HG02973 (cell line): Measurements from ENCODE around the gene ZNF273.
"Not testable (repeated sequence)": the region's sequence is repeated elsewhere in the genome, so short reads cannot be mapped to it uniquely, and the experiment has no call there.

Source experiments
- ATAC-seq: cut with Tn5 transposase; IDR thresholded peaks from one replicate; pipeline ENCODE4 v1.9.1; 2021; ENCODE audit warnings: moderate library complexity; ENCODE audit not compliant: unreplicated experiment

The ZNF273 gene

GRCh38 chr7:64944667-64945502, 41.8 kb downstream of the ZNF273 start:
- not testable (repeated sequence) for ATAC-seq

- ATAC-seq, result no peak
Observed at GRCh38 chr7:64945503-64946175, 42.6 kb downstream of the ZNF273 start.

DNA sequence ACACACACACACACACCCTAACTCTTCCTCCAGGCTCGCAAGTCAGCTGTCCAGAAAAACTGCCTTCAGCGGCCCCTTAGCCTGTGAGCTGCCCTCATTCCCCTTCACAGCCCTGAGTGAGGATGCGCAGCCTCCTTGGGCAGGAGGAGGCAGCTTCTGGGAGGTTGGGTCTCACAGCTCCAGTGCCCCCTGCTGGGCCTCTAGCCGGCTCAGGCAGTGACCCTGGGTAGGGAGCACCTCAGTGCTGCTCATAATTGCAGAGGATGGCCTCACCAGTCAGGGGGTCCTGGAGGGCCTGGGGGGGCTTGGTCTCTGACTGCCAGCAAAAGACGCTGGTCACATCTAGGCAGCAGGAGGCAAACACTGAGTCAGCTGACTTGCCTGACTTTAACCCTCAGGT, 43.7 kb downstream of the ZNF273 start:
- no peak for ATAC-seq

- ATAC-seq, result no peak
Observed at GRCh38 chr7:64947252-64948000, 44.4 kb downstream of the ZNF273 start.

GRCh38 chr7:64948774-64949173, 45.7 kb downstream of the ZNF273 start:
- ATAC-seq, result not testable (repeated sequence)

GRCh38 chr7:64950673-64951072, 47.6 kb downstream of the ZNF273 start:
- not testable (repeated sequence) for ATAC-seq

- ATAC-seq, result no peak
Observed at GRCh38 chr7:64951250-64951848, 48.3 kb downstream of the ZNF273 start.

- ATAC-seq, result no peak
Observed at GRCh38 chr7:64959072-64959747, 56.1 kb downstream of the ZNF273 start.

DNA sequence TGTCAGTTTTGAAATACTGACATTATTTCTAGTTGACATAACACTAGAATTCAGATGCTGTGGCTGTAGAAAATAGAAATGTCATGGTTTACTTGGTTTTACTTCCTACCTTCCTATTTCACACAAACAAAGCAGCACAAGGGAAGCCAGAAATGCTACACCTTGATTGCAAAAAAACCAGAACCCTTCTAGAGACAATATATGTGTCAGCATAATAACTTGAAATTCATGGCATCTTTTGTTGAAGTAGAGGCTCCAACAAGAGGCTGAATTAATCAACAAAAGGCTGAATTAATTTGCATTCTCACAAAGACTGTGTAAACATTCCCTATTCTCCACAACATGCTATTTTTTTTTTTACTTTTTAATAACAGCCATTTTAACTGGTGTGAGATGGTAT, 62.5 kb downstream of the ZNF273 start:
- no peak for ATAC-seq

- no peak for ATAC-seq
Observed at GRCh38 chr7:64978497-64979203, 75.6 kb downstream of the ZNF273 start.
